Erythroblast (primary cell): ENCODE data around the gene AMPH.
"Not testable (repeated sequence)": the region's sequence is repeated elsewhere in the genome, so short reads cannot be mapped to it uniquely, and the experiment has no call there.

Experiments used
- GATA1 ChIP-seq: IDR thresholded peaks from 2 replicates; pipeline ENCODE4 v1.6.1; 2011; ENCODE audit warnings: low read depth, mild to moderate bottlenecking, control low read depth, low read length, moderate library complexity
- POLR2A ChIP-seq: IDR thresholded peaks from 2 replicates; pipeline ENCODE4 v1.6.1; 2011; ENCODE audit warnings: mild to moderate bottlenecking, low read length

- TF ChIP-seq POLR2A, GATA1: not testable (repeated sequence)
Observed at GRCh38 chr7:38353431-38353881, 277.7 kb downstream of the AMPH start.
